K562 (cell line): ENCODE results near the gene ZNF622. TPM values are rescaled to one million over a fixed set of nuclear protein-coding genes. Genes with fewer than 3 reads are reported as not detected.

Source experiments
- FOXK1 ChIP-seq: sonication (generic); formaldehyde crosslinking; IDR thresholded peaks from 2 replicates; pipeline ENCODE4 v1.8.0; 2022; ENCODE audit warnings: missing genetic modification reagents, mild to moderate bottlenecking, borderline replicate concordance
- KHSRP ChIP-seq: fragments of 450-650 bp; IDR thresholded peaks from 2 replicates; pipeline ENCODE4 v1.6.1; 2017
- KLF6 ChIP-seq: fragments of 250-450 bp; sonication (Bioruptor Pico); IDR thresholded peaks from 2 replicates; pipeline ENCODE4 v1.4.0; 2020; ENCODE audit warnings: mild to moderate bottlenecking, moderate library complexity, borderline replicate concordance
- MCM5 ChIP-seq: fragments of 450-650 bp; IDR thresholded peaks from 2 replicates; pipeline ENCODE4 v1.6.1; 2016; ENCODE audit warnings: low read depth
- MECOM ChIP-seq: fragments of 250-450 bp; sonication (Bioruptor Pico); IDR thresholded peaks from 2 replicates; pipeline ENCODE4 v1.8.0; 2022; ENCODE audit warnings: inconsistent platforms
- MTA1 ChIP-seq: fragments of 450-650 bp; IDR thresholded peaks from 2 replicates; pipeline ENCODE4 v1.6.1; 2017; ENCODE audit warnings: borderline replicate concordance
- NR2C2 ChIP-seq, 2 experiments: fragments of 200-800 bp in 1 of 2; sonication (Bioruptor generic) in 1 of 2; sonication (generic) in 1 of 2; formaldehyde crosslinking in 1 of 2; IDR thresholded peaks; 2 replicates each; pipeline versions ENCODE4 v1.6.1 to v1.8.0; 2016 to 2022; ENCODE audit warnings: mild to moderate bottlenecking in 1 of 2, missing compliant biosample characterization in 1 of 2, missing genetic modification characterization in 1 of 2, missing genetic modification reagents in 1 of 2
- POLR2AphosphoS2 ChIP-seq: IDR thresholded peaks from 2 replicates; pipeline ENCODE4 v1.6.1; 2012; ENCODE audit warnings: low read length, improper control_type of control experiment
- POLR2B ChIP-seq: fragments of 450-650 bp; IDR thresholded peaks from 2 replicates; pipeline ENCODE4 v1.6.1; 2018; ENCODE audit warnings: low read depth; ENCODE audit not compliant: partially characterized antibody
- RBM25 ChIP-seq: fragments of 200-400 bp; formaldehyde crosslinking; IDR thresholded peaks from 2 replicates; pipeline ENCODE4 v1.6.1; 2018; ENCODE audit warnings: low read length, low read depth, moderate library complexity; ENCODE audit not compliant: severe bottlenecking
- SAFB2 ChIP-seq: fragments of 200-400 bp; formaldehyde crosslinking; IDR thresholded peaks from 2 replicates; pipeline ENCODE4 v1.6.1; 2018; ENCODE audit warnings: borderline replicate concordance, low read length, low read depth, moderate library complexity; ENCODE audit not compliant: severe bottlenecking
- SMARCA5 ChIP-seq: fragments of 450-650 bp; IDR thresholded peaks from 2 replicates; pipeline ENCODE4 v1.6.1; 2016
- TAF9B ChIP-seq: fragments of 450-650 bp; IDR thresholded peaks from 2 replicates; pipeline ENCODE4 v1.6.1; 2018; ENCODE audit warnings: mild to moderate bottlenecking; ENCODE audit not compliant: partially characterized antibody
- ZNF143 ChIP-seq: sonication (generic); formaldehyde crosslinking; IDR thresholded peaks from 2 replicates; pipeline ENCODE4 v1.9.0; 2022; ENCODE audit warnings: mild to moderate bottlenecking, missing genetic modification reagents
- ZNF197 ChIP-seq: fragments of 200-800 bp; sonication (Bioruptor generic); IDR thresholded peaks from 2 replicates; pipeline ENCODE4 v1.6.1; 2016; ENCODE audit warnings: low read depth, missing genetic modification characterization, missing compliant biosample characterization
- ZNF212 ChIP-seq: fragments of 450-650 bp; formaldehyde crosslinking; IDR thresholded peaks from 2 replicates; pipeline ENCODE4 v1.4.0; 2020; ENCODE audit warnings: mild to moderate bottlenecking
- ZNF224 ChIP-seq: sonication (generic); formaldehyde crosslinking; IDR thresholded peaks from 2 replicates; pipeline ENCODE4 v1.8.0; 2022; ENCODE audit warnings: mild to moderate bottlenecking, missing genetic modification reagents
- ZNF57 ChIP-seq: fragments of 450-650 bp; formaldehyde crosslinking; IDR thresholded peaks from 2 replicates; pipeline ENCODE4 v1.4.0; 2020; ENCODE audit warnings: mild to moderate bottlenecking, moderate library complexity
- ZNF668 ChIP-seq: fragments of 250-450 bp; sonication (Bioruptor Pico); IDR thresholded peaks from 2 replicates; pipeline ENCODE4 v1.8.0; 2022; ENCODE audit warnings: mild to moderate bottlenecking, inconsistent platforms
- polyA plus RNA-seq, 8 experiments: library from polyadenylated mRNA; depleted of rRNA in 4 of 8; stranded (reverse) in 5 of 8; unstranded in 3 of 8; fragments of >200 nt; fragmentation: Nextera tagmentation in 2 of 8; fragmentation: Illumina TruSeq in 1 of 8; extraction: Ambion mirVana in 2 of 8; extraction: Trizol in 1 of 8; gene quantifications; 2 replicates each; pipeline versions ENCODE4 v1.2.1 to v1.2.3, GENCODE V29; 2011 to 2014; ENCODE audit warnings: inconsistent platforms in 1 of 8, missing spikeins in 1 of 8
- total RNA-seq, 7 experiments: library from RNA; depleted of rRNA in 6 of 7; stranded (reverse); fragments of >200 nt in 6 of 7; fragmentation: Illumina TruSeq in 2 of 7; extraction: Trizol in 2 of 7; gene quantifications; 2 replicates each; pipeline versions ENCODE4 v1.2.1 to v1.2.3, GENCODE V29; 2011 to 2021; ENCODE audit warnings: low replicate concordance in 1 of 7
- TF ChIP-seq, protein P1 (sequence below): fragments of 250-450 bp; sonication (Bioruptor Pico); IDR thresholded peaks from 2 replicates; pipeline ENCODE4 v1.5.0; 2021
- TF ChIP-seq, protein P2 (sequence below): sonication (generic); formaldehyde crosslinking; IDR thresholded peaks from 2 replicates; pipeline ENCODE4 v1.8.0; 2022; ENCODE audit warnings: missing genetic modification reagents, mild to moderate bottlenecking, moderate library complexity, borderline replicate concordance
- TF ChIP-seq, protein P3 (sequence below), 2 experiments: fragments of 200-800 bp in 1 of 2; sonication (Bioruptor generic) in 1 of 2; sonication (generic) in 1 of 2; formaldehyde crosslinking in 1 of 2; IDR thresholded peaks in 1 of 2; conservative IDR thresholded peaks in 1 of 2; 2 replicates each; pipeline versions ENCODE4 v1.5.0 to v1.6.1; 2016 to 2020; ENCODE audit warnings: missing compliant biosample characterization in 1 of 2, missing genetic modification characterization in 1 of 2, missing genetic modification reagents in 1 of 2
- TF ChIP-seq, protein P4 (sequence below): sonication (generic); formaldehyde crosslinking; IDR thresholded peaks from 2 replicates; pipeline ENCODE4 v1.5.0; 2020; ENCODE audit warnings: missing genetic modification reagents
- TF ChIP-seq, protein P5 (sequence below): fragments of 250-450 bp; sonication (Bioruptor Pico); IDR thresholded peaks from 2 replicates; pipeline ENCODE4 v1.8.0; 2022; ENCODE audit warnings: inconsistent platforms

Gene ZNF622
- total and polyA plus RNA-seq, 9 of the 15 experiments (the other 6 are each of a cell fraction or from before 2014, with no cell fraction given): 9.6 to 51.5 (median 32.3) TPM

DNA sequence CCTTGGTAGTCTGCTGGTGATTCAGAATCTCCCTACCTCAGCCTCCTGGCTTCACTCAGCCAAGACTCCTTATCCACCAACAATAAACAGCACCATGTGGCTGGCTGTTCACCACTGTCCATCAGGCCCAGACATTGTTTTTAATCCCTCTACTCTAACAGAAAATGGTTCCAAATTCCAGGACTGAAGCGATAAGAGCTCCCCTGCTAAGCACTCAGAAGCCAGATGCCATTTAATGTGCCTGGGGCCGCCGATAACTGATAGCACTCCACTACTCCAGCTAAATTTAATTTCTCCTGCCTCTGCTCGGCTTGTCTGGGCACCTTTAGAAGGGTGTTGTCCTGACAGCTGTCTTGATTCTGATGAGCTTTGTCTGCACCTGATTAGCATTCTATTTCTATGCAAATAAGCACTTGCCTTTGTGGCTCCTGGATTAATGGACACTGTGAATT lies 47.1 kb downstream of the ZNF622 start (continued):
- TF ChIP-seq, protein P1, sequence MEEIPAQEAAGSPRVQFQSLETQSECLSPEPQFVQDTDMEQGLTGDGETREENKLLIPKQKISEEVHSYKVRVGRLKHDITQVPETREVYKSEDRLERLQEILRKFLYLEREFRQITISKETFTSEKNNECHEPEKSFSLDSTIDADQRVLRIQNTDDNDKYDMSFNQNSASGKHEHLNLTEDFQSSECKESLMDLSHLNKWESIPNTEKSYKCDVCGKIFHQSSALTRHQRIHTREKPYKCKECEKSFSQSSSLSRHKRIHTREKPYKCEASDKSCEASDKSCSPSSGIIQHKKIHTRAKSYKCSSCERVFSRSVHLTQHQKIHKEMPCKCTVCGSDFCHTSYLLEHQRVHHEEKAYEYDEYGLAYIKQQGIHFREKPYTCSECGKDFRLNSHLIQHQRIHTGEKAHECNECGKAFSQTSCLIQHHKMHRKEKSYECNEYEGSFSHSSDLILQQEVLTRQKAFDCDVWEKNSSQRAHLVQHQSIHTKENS (CRISPR knock-in tag): no peak
- TF ChIP-seq KLF6 (CRISPR knock-in tag): 0 out of 2 replicates have a peak, but pooled peaks have one; percentile 29
- TF ChIP-seq, protein P2, sequence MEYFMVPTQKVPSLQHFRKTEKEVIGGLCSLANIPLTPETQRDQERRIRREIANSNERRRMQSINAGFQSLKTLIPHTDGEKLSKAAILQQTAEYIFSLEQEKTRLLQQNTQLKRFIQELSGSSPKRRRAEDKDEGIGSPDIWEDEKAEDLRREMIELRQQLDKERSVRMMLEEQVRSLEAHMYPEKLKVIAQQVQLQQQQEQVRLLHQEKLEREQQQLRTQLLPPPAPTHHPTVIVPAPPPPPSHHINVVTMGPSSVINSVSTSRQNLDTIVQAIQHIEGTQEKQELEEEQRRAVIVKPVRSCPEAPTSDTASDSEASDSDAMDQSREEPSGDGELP (CRISPR knock-in tag): peak; percentile 78
- TF ChIP-seq, protein P3, sequence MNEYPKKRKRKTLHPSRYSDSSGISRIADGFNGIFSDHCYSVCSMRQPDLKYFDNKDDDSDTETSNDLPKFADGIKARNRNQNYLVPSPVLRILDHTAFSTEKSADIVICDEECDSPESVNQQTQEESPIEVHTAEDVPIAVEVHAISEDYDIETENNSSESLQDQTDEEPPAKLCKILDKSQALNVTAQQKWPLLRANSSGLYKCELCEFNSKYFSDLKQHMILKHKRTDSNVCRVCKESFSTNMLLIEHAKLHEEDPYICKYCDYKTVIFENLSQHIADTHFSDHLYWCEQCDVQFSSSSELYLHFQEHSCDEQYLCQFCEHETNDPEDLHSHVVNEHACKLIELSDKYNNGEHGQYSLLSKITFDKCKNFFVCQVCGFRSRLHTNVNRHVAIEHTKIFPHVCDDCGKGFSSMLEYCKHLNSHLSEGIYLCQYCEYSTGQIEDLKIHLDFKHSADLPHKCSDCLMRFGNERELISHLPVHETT (CRISPR knock-in tag; conservative IDR thresholded peaks at IDR 0.05 in 1 of 2, IDR thresholded peaks at IDR 0.05 in 1 of 2): peak in 1 of 2 experiments; percentile 86; a peak in 2 of 4 replicates
- TF ChIP-seq ZNF668: peak; percentile 89; the same call in 1 of the 2 replicates
- no peak for TF ChIP-seq ZNF143 (CRISPR knock-in tag)
- TF ChIP-seq ZNF212 (CRISPR knock-in tag): no peak
- TF ChIP-seq TAF9B: peak; percentile 73
- TF ChIP-seq, protein P4, sequence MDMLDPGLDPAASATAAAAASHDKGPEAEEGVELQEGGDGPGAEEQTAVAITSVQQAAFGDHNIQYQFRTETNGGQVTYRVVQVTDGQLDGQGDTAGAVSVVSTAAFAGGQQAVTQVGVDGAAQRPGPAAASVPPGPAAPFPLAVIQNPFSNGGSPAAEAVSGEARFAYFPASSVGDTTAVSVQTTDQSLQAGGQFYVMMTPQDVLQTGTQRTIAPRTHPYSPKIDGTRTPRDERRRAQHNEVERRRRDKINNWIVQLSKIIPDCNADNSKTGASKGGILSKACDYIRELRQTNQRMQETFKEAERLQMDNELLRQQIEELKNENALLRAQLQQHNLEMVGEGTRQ (CRISPR knock-in tag): no peak
- TF ChIP-seq MTA1: no peak
- no peak for TF ChIP-seq ZNF197 (CRISPR knock-in tag)
- no peak for TF ChIP-seq ZNF57 (CRISPR knock-in tag)
- TF ChIP-seq MECOM (CRISPR knock-in tag): peak; percentile 81
- TF ChIP-seq, protein P5, sequence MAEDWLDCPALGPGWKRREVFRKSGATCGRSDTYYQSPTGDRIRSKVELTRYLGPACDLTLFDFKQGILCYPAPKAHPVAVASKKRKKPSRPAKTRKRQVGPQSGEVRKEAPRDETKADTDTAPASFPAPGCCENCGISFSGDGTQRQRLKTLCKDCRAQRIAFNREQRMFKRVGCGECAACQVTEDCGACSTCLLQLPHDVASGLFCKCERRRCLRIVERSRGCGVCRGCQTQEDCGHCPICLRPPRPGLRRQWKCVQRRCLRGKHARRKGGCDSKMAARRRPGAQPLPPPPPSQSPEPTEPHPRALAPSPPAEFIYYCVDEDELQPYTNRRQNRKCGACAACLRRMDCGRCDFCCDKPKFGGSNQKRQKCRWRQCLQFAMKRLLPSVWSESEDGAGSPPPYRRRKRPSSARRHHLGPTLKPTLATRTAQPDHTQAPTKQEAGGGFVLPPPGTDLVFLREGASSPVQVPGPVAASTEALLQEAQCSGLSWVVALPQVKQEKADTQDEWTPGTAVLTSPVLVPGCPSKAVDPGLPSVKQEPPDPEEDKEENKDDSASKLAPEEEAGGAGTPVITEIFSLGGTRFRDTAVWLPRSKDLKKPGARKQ (CRISPR knock-in tag): no peak
- TF ChIP-seq NR2C2 (CRISPR knock-in tag; IDR thresholded peaks at IDR 0.05): no peak
- no peak for TF ChIP-seq NR2C2 (tag; IDR thresholded peaks at IDR 0.05)
- no peak for TF ChIP-seq FOXK1
- TF ChIP-seq POLR2B: no peak
- TF ChIP-seq RBM25: no peak
- TF ChIP-seq POLR2AphosphoS2: no peak
- TF ChIP-seq ZNF224 (CRISPR knock-in tag): no peak
- TF ChIP-seq KHSRP: peak; percentile 89
- TF ChIP-seq SAFB2: no peak
- no peak for TF ChIP-seq SMARCA5
- TF ChIP-seq MCM5: no peak
